GM23338 (cell line): ENCODE data around the gene ENTPD1. TPM values are rescaled to one million over a fixed set of nuclear protein-coding genes. Genes with fewer than 3 reads are reported as not detected.

Experiments used
- ATAC-seq: fragments of 200-7000 bp; cut with Tn5 transposase; 3 replicates; pipeline ENCODE4 v1.9.1; 2020
- DNase-seq: peaks from one replicate; pipeline ENCODE4 v3.0.0-alpha.2; 2015; ENCODE audit warnings: low spot score
- H2AFZ ChIP-seq: fragments of 200-600 bp; sonication (generic); 2 replicates; pipeline ENCODE4 v1.8.0; 2016; ENCODE audit warnings: antibody characterized with exemption, mild to moderate bottlenecking, moderate library complexity
- H3F3A ChIP-seq: fragments of 200-600 bp; sonication (generic); replicated peaks from 2 replicates; pipeline ENCODE4 v1.8.0; 2017; ENCODE audit warnings: antibody characterized with exemption, mixed run types, low read depth
- H3K27ac ChIP-seq: fragments of 200-600 bp; sonication (generic); 2 replicates; pipeline ENCODE4 v1.6.1; 2016; ENCODE audit warnings: low read depth
- H3K27me3 ChIP-seq: fragments of 200-600 bp; sonication (generic); 2 replicates; pipeline ENCODE4 v1.8.0; 2016; ENCODE audit warnings: mild to moderate bottlenecking, mixed run types, moderate library complexity; ENCODE audit not compliant: insufficient read depth
- H3K36me3 ChIP-seq: fragments of 200-600 bp; sonication (generic); 2 replicates; pipeline ENCODE4 v1.8.0; 2016; ENCODE audit warnings: mild to moderate bottlenecking; ENCODE audit not compliant: insufficient read depth
- H3K4me1 ChIP-seq: fragments of 200-600 bp; sonication (generic); 2 replicates; pipeline ENCODE4 v1.8.0; 2016; ENCODE audit warnings: mild to moderate bottlenecking, moderate library complexity; ENCODE audit not compliant: insufficient read depth
- H3K4me2 ChIP-seq: fragments of 200-600 bp; sonication (generic); 2 replicates; pipeline ENCODE4 v1.7.1; 2017; ENCODE audit warnings: mixed run types
- H3K4me3 ChIP-seq: fragments of 200-600 bp; sonication (generic); 2 replicates; pipeline ENCODE4 v1.6.1; 2016; ENCODE audit warnings: mixed run types
- H3K79me2 ChIP-seq: fragments of 200-600 bp; sonication (generic); replicated peaks from 2 replicates; pipeline ENCODE4 v1.8.0; 2017; ENCODE audit warnings: mild to moderate bottlenecking; ENCODE audit not compliant: insufficient read depth
- H3K9me2 ChIP-seq: fragments of 200-600 bp; sonication (generic); 2 replicates; pipeline ENCODE4 v1.8.0; 2017; ENCODE audit not compliant: insufficient read depth
- H4K20me1 ChIP-seq: fragments of 200-600 bp; sonication (generic); replicated peaks from 2 replicates; pipeline ENCODE4 v1.8.0; 2017; ENCODE audit warnings: mild to moderate bottlenecking; ENCODE audit not compliant: insufficient read depth
- H3K27ac Mint-ChIP-seq: 2 replicates; pipeline ENCODE4 v1.8.0; 2020; ENCODE audit warnings: inconsistent platforms, mild to moderate bottlenecking, moderate library complexity, mixed read lengths
- H3K27me3 Mint-ChIP-seq: 3 replicates; pipeline ENCODE4 v1.8.0; 2022; ENCODE audit warnings: low read depth, mild to moderate bottlenecking, moderate library complexity, mixed read lengths, inconsistent platforms; ENCODE audit not compliant: insufficient read depth, poor library complexity
- H3K36me3 Mint-ChIP-seq: 3 replicates; pipeline ENCODE4 v1.8.0; 2021; ENCODE audit warnings: low read depth, mild to moderate bottlenecking, inconsistent platforms, moderate library complexity, mixed read lengths
- H3K4me1 Mint-ChIP-seq: 3 replicates; pipeline ENCODE4 v1.8.0; 2020; ENCODE audit warnings: mild to moderate bottlenecking, inconsistent platforms, mixed read lengths
- H3K4me3 Mint-ChIP-seq: 3 replicates; pipeline ENCODE4 v1.8.0; 2021; ENCODE audit warnings: moderate library complexity, mild to moderate bottlenecking, inconsistent platforms, mixed read lengths
- H3K9me3 Mint-ChIP-seq: 3 replicates; pipeline ENCODE4 v1.8.0; 2020; ENCODE audit warnings: moderate library complexity, mild to moderate bottlenecking, inconsistent platforms, mixed read lengths
- CTCF ChIP-seq, 2 experiments: fragments of 200-600 bp in 1 of 2; sonication (generic) in 1 of 2; conservative IDR thresholded peaks; 2 replicates each; pipeline versions ENCODE4 v1.5.1 to v1.6.1; 2016 to 2017; ENCODE audit warnings: antibody characterized with exemption in 2 of 2, low read depth in 2 of 2, mild to moderate bottlenecking in 2 of 2, moderate library complexity in 1 of 2
- EZH2 ChIP-seq: fragments of 200-600 bp; sonication (generic); IDR thresholded peaks from one replicate; pipeline ENCODE4 v1.8.0; 2017; ENCODE audit warnings: antibody characterized with exemption, mild to moderate bottlenecking, low read depth; ENCODE audit not compliant: unreplicated experiment
- NANOG ChIP-seq: IDR thresholded peaks from 2 replicates; pipeline ENCODE4 v1.6.1; 2016; ENCODE audit warnings: antibody characterized with exemption, borderline replicate concordance
- POLR2AphosphoS5 ChIP-seq: IDR thresholded peaks from 2 replicates; pipeline ENCODE4 v1.6.1; 2016; ENCODE audit warnings: antibody characterized with exemption, low read depth
- REST ChIP-seq: IDR thresholded peaks from one replicate; pipeline ENCODE4 v1.6.1; 2018; ENCODE audit warnings: antibody characterized with exemption; ENCODE audit not compliant: unreplicated experiment
- STAT1 ChIP-seq: IDR thresholded peaks from one replicate; pipeline ENCODE4 v1.6.1; 2016; ENCODE audit warnings: antibody characterized with exemption; ENCODE audit not compliant: unreplicated experiment
- polyA plus RNA-seq: library from polyadenylated mRNA; unstranded; fragments of >200 nt; fragmentation: Nextera tagmentation; extraction: Ambion mirVana; gene quantifications from 2 replicates; pipeline ENCODE4 v1.2.1, GENCODE V29; 2016
- total RNA-seq: library from RNA; depleted of rRNA; stranded (reverse); fragments of >200 nt; shearing (Covaris generic); gene quantifications from 2 replicates; pipeline ENCODE4 v1.2.3, GENCODE V29; 2014

The ENTPD1 gene
- total and polyA plus RNA-seq, 2 experiments from 2014 or later = 2.3 to 3.6 TPM

- no peak overlapping the region for H3K4me3 ChIP-seq
- H3K36me3 ChIP-seq = no peaks in the 10 kb centered on the region; the same call in 1 of the 2 replicates
- Mint-ChIP-seq H3K27ac (no peak overlapping the region), H3K27me3 (no peaks in the 10 kb centered on the region), H3K4me1 (no peaks in the 10 kb centered on the region), H3K36me3 (peaks cover 41% of the 10 kb centered on the region), H3K9me3 (peaks cover 12% of the 10 kb centered on the region), H3K4me3 (no peak overlapping the region)
- no peak overlapping the region for H2AFZ ChIP-seq
- H3F3A ChIP-seq = no peaks in the 10 kb centered on the region
- H3K27me3 ChIP-seq = no peaks in the 10 kb centered on the region
- no peak overlapping the region for H3K27ac ChIP-seq
- no peaks in the 10 kb centered on the region for H4K20me1 ChIP-seq
- ATAC-seq (no peak), DNase-seq (no peak)
- no peaks in the 10 kb centered on the region for H3K4me1 ChIP-seq
- H3K9me2 ChIP-seq = no peaks in the 10 kb centered on the region
- no peaks in the 10 kb centered on the region for H3K79me2 ChIP-seq
- H3K4me2 ChIP-seq = no peak overlapping the region
- no peak for TF ChIP-seq NANOG
- TF ChIP-seq STAT1 = no peak
- no peak for TF ChIP-seq CTCF (conservative IDR thresholded peaks at IDR 0.05; ENCODE audit: low read depth in 2 of 2)
- no peak for TF ChIP-seq REST
Measured at GRCh38 chr10:95880704-95881103, 124.7 kb downstream of the ENTPD1 start.

GRCh38 chr10:95881316-95881715, 125.4 kb downstream of the ENTPD1 start:
- H3K79me2 ChIP-seq = no peaks in the 10 kb centered on the region
- ATAC-seq (no peak), DNase-seq (no peak)
- peaks cover 11% of the 10 kb centered on the region; the same call in 2 of the 3 replicates for H3K9me3 Mint-ChIP-seq
- no peaks in the 10 kb centered on the region for H4K20me1 ChIP-seq
- H3K27ac ChIP-seq = no peak overlapping the region
- H2AFZ ChIP-seq = no peak overlapping the region
- H3K27me3 Mint-ChIP-seq = no peaks in the 10 kb centered on the region
- no peaks in the 10 kb centered on the region for H3K9me2 ChIP-seq
- no peak for TF ChIP-seq CTCF (conservative IDR thresholded peaks at IDR 0.05; ENCODE audit: low read depth in 2 of 2)
- TF ChIP-seq POLR2AphosphoS5 = no peak
- TF ChIP-seq EZH2 = no peak
- TF ChIP-seq REST = no peak
- no peak overlapping the region for H3K4me3 Mint-ChIP-seq
- peaks cover 35% of the 10 kb centered on the region for H3K36me3 Mint-ChIP-seq
- no peak overlapping the region for H3K4me2 ChIP-seq
- H3K27me3 ChIP-seq = no peaks in the 10 kb centered on the region
- H3K4me1 Mint-ChIP-seq = no peaks in the 10 kb centered on the region
- no peaks in the 10 kb centered on the region for H3K4me1 ChIP-seq
- H3K4me3 ChIP-seq = no peak overlapping the region
- no peaks in the 10 kb centered on the region; the same call in 1 of the 2 replicates for H3K36me3 ChIP-seq
- no peak overlapping the region for H3K27ac Mint-ChIP-seq
- H3F3A ChIP-seq = no peaks in the 10 kb centered on the region
